Measurements from ENCODE around the gene PEX14.
"Not testable (repeated sequence)": the region's sequence is repeated elsewhere in the genome, so short reads cannot be mapped to it uniquely, and the experiment has no call there.

Gene PEX14, protein sequence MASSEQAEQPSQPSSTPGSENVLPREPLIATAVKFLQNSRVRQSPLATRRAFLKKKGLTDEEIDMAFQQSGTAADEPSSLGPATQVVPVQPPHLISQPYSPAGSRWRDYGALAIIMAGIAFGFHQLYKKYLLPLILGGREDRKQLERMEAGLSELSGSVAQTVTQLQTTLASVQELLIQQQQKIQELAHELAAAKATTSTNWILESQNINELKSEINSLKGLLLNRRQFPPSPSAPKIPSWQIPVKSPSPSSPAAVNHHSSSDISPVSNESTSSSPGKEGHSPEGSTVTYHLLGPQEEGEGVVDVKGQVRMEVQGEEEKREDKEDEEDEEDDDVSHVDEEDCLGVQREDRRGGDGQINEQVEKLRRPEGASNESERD

DNA sequence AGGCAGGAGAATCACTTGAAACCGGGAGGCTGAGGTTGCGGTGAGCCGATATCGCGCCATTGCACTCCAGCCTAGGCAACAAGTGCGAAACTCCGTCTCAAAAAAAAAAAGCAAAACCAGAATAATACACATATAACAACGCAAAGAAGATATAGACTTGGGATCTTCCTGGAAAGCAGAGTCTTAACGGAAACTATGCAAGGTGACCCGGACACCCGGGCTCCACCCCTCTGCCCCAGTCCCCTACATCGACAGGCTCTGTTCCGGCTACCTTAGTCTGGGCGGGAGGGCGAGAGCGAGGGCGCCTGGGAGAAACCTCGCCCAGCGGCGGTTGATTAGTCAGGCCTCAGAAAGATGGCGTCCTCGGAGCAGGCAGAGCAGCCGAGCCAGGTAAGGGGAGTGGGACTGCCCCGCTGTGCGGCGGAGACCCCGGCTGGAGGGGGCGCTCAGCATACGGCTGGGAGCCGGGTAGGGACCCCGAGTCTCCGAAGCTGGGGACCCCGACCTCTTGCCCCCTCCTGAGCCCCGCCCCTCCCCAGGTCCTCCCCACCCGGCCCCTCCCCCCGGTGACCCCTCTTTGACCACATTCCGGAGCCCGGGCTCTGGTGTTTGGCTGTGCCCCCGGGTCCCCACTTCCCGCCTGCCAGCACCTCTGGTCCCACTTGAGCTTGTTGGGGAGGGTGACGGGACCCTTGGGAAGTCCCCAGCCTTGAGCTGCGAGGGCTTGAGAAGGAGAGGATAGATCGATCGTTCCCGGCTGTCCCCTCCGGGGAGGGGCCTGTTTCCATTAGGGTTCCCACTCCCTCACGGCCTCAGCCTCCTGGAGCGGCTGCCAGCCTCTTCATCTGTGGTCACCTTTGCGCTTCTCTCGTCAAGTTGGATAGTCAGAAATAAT, at the start of gene PEX14:
TSS of gene PEX14 (plus strand) at position 338 of the 895 bp plus-strand sequence. CDS start at position 355, 17 bp downstream.
- no peaks in the 10 kb centered on the region for H3K27me3 Mint-ChIP-seq (ENCODE audit: low read depth)
- no peaks in the 10 kb centered on the region for H3K36me3 Mint-ChIP-seq (ENCODE audit: low read depth)
- H3K9me3 Mint-ChIP-seq, result no peaks in the 10 kb centered on the region
- peak within 1 kb of the TSS; percentile 94 to 99 (median 98) for H3K4me3 Mint-ChIP-seq
- peaks cover 29% of the 10 kb centered on the region for H3K4me1 Mint-ChIP-seq
- peak within 1 kb of the TSS; percentile 90 to 97 (median 95) for H3K27ac Mint-ChIP-seq
- TF ChIP-seq, protein P1, sequence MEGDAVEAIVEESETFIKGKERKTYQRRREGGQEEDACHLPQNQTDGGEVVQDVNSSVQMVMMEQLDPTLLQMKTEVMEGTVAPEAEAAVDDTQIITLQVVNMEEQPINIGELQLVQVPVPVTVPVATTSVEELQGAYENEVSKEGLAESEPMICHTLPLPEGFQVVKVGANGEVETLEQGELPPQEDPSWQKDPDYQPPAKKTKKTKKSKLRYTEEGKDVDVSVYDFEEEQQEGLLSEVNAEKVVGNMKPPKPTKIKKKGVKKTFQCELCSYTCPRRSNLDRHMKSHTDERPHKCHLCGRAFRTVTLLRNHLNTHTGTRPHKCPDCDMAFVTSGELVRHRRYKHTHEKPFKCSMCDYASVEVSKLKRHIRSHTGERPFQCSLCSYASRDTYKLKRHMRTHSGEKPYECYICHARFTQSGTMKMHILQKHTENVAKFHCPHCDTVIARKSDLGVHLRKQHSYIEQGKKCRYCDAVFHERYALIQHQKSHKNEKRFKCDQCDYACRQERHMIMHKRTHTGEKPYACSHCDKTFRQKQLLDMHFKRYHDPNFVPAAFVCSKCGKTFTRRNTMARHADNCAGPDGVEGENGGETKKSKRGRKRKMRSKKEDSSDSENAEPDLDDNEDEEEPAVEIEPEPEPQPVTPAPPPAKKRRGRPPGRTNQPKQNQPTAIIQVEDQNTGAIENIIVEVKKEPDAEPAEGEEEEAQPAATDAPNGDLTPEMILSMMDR (IDR thresholded peaks at IDR 0.05; ENCODE audit: unreplicated experiment in 3 of 3), result no peak

DNA sequence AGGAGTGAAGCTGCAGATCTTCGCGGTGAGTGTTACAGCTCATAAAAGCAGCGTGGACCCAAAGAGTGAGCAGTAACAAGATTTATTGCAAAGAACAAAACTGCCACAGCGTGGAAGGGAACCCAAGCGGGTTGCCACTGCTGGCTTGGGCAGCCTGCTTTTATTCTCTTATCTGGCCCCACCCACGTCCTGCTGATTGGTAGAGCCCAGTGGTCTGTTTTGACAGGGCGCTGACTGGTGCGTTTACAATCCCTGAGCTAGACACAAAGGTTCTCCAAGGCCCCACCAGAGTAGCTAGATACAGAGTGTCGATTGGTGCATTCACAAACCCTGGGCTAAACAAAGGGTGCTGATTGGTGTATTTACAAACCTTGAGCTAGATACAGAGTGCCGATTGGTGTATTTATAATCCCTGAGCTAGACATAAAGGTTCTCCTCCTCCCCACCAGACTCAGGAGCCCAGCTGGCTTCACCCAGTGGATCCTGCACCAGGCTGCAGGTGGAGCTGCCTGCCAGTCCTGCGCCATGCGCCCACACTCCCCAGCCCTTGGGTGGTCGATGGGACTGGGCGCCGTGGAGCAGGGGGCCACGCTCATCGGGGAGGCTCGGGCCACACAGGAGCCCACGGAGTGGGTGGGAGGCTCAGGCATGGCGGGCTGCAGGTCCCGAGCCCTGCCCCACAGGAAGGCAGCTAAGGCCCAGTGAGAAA, 48.8 kb upstream of the PEX14 start:
- H3K27ac Mint-ChIP-seq, result peak overlapping the region; percentile 74 to 96 (median 86)
- not testable (repeated sequence) for H3K27me3 Mint-ChIP-seq (ENCODE audit: low read depth)

DNA sequence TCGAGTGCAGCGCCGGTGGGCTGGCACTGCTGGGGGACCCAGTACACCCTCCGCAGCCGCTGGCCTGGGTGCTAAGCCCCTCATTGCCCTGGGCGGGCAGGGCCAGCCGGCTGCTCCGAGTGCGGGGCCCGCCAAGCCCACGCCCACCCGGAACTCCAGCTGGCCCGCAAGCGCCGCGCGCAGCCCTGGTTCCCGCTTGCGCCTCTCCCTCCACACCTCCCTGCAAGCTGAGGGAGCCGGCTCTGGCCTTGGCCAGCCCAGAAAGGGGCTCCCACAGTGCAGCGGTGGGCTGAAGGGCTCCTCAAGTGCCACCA, 48.3 kb upstream of the PEX14 start:
- peaks cover 28% of the 10 kb centered on the region for H3K4me1 Mint-ChIP-seq
- H3K36me3 Mint-ChIP-seq (ENCODE audit: low read depth), result peaks cover 11% of the 10 kb centered on the region
- H3K4me3 Mint-ChIP-seq; H3K9me3 Mint-ChIP-seq; H3K27ac Mint-ChIP-seq; H3K27me3 Mint-ChIP-seq (ENCODE audit: low read depth): not testable (repeated sequence)

More for the DNA sequence above, 48.8 kb upstream of the PEX14 start:
- peak overlapping the region; percentile 8 to 56 (median 27) for H3K4me3 Mint-ChIP-seq
- peaks cover 24% of the 10 kb centered on the region for H3K4me1 Mint-ChIP-seq
- H3K36me3 Mint-ChIP-seq (ENCODE audit: low read depth), result peaks cover 16% of the 10 kb centered on the region
- H3K9me3 Mint-ChIP-seq, result not testable (repeated sequence)

DNA sequence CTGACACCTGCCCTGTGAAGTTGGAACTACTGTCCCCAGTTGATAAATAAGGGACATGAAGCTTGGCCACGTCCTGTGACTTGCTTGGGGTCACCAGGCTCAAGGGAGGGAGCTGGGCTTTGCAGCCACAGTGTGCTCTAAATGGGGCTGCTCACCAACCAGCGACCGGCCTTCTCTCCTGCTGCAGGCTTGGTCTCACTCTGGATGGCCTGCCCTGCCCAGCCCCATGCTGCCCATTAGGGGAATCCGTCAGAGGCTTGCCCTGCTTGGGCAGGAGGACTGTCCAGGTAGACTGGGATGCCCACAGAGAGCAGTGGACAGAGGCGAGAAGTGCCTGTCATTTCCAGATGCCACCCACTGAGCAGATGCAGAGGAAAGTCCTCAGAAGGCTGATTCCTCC, 45.8 kb upstream of the PEX14 start:
- H3K4me3 Mint-ChIP-seq, result peak overlapping the region; percentile 89 to 95 (median 92)
- no peaks in the 10 kb centered on the region for H3K27me3 Mint-ChIP-seq (ENCODE audit: low read depth)
- no peak overlapping the region for H3K27ac Mint-ChIP-seq
- H3K36me3 Mint-ChIP-seq (ENCODE audit: low read depth), result peaks cover under 1% of the 10 kb centered on the region
- H3K4me1 Mint-ChIP-seq, result peaks cover 36% of the 10 kb centered on the region
- TF ChIP-seq, protein P1 (IDR thresholded peaks at IDR 0.05; ENCODE audit: unreplicated experiment in 3 of 3), result no peak
- H3K9me3 Mint-ChIP-seq, result no peaks in the 10 kb centered on the region

DNA sequence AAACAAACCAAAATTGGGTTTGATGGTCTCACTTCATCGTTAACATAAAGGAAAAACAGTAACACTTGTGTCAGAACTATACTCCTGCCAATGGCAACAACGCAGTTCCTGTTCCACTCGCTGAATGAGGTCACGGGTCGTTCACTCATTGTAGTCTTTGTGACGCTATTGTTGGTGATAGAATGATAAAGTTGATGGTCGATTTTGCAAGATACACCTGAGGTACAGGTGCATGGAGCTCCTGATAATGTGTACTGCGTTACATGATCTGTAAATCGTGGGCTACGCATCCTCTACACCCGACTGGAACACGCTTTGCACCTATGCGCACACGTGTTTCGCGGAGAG, 44.9 kb upstream of the PEX14 start:
- peak overlapping the region; percentile 89 to 95 (median 92) for H3K4me3 Mint-ChIP-seq
- peaks cover 36% of the 10 kb centered on the region for H3K4me1 Mint-ChIP-seq
- no peaks in the 10 kb centered on the region for H3K9me3 Mint-ChIP-seq
- H3K27ac Mint-ChIP-seq, result peak overlapping the region; percentile 69 to 92 (median 85)
- H3K27me3 Mint-ChIP-seq (ENCODE audit: low read depth), result no peaks in the 10 kb centered on the region
- no peaks in the 10 kb centered on the region for H3K36me3 Mint-ChIP-seq (ENCODE audit: low read depth)
- TF ChIP-seq, protein P1 (IDR thresholded peaks at IDR 0.05; ENCODE audit: unreplicated experiment in 3 of 3), result no peak

DNA sequence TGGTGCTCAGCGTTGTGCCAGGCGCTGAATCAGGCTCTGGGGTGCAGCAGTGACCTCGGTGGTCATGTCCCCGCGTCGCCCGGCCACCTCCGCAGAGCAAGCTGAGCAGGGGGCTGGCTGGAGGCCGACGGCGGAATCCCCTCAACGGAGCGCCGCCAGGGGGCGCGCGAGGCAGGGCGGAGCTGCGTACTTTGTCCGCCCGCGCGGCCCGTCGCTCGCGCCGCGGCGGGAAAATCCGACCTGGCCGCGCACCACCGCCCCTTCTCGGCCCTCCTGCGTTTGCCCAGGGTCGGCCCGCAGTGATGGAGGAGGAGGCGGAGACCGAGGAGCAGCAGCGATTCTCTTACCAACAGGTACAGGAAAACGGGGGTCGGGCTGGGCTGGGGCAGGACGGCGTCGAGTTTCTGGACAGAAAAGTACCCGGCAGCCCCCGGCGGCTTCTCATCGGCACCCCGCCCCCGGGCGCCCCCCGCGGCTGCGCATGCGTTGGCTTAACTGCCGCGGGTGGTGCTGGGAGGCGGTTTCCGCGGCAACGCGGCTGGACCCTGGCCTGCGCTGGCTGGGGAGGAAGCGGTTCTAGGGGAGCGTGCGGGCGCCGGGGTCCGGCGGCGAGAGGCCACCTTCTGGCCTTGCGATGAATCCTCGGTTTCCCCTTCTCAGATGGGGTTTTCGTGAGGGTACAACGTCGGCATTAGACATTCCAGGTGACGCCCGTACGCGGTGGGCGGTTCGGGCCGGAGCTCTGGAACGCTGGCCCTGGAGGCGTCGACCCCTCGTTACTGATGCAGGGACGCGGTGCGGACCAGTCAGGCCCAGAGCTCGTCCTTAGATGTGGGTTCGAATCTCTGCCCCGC, 44.3 kb upstream of the PEX14 start, which contains the start of gene CENPS:
TSS of gene CENPS (plus strand) at position 218 of the 854 bp plus-strand sequence. CDS start at position 303, 85 bp downstream.
- Mint-ChIP-seq H3K9me3 (no peaks in the 10 kb centered on the region), H3K4me3 (peak within 1 kb of the TSS; percentile 89 to 95 (median 92)), H3K36me3 (ENCODE audit: low read depth) (no peaks in the 10 kb centered on the region), H3K27me3 (ENCODE audit: low read depth) (no peaks in the 10 kb centered on the region), H3K27ac (peak within 1 kb of the TSS; percentile 85 to 92 (median 91)), H3K4me1 (peaks cover 34% of the 10 kb centered on the region)
- TF ChIP-seq, protein P1 (IDR thresholded peaks at IDR 0.05; ENCODE audit: unreplicated experiment in 3 of 3), result peak; percentile 94 to 97 (median 97)
